Measurements from ENCODE around the gene ZNF296. TPM values are rescaled to one million over a fixed set of nuclear protein-coding genes. Genes with fewer than 3 reads are reported as not detected.
"Not testable (repeated sequence)": the region's sequence is repeated elsewhere in the genome, so short reads cannot be mapped to it uniquely, and the experiment has no call there.

ZNF296 gene
- total RNA-seq, 1 donor from 2014 or later, result 3.0 TPM

- FAIRE-seq (no peak), DNase-seq (ENCODE audit: low read depth) (no peak)
- H3K27me3 ChIP-seq (ENCODE audit: insufficient read depth, low read length), result no peaks in the 10 kb centered on the region
- no peaks in the 10 kb centered on the region for H3K36me3 Mint-ChIP-seq (ENCODE audit: low read depth, unreplicated experiment)
- H3K4me1 ChIP-seq (ENCODE audit: insufficient read depth, low read length), result no peaks in the 10 kb centered on the region
- no peak overlapping the region for H3K4me3 Mint-ChIP-seq (ENCODE audit: unreplicated experiment)
- H3K79me2 ChIP-seq (ENCODE audit: insufficient read depth, low read length), result peaks cover 93% of the 10 kb centered on the region
- H3K27ac Mint-ChIP-seq (ENCODE audit: unreplicated experiment), result no peak overlapping the region
- no peak overlapping the region for H2AFZ ChIP-seq (ENCODE audit: low read depth, low read length)
- H3K27ac ChIP-seq (ENCODE audit: low read depth, low read length), result no peak overlapping the region
- H3K9me3 Mint-ChIP-seq (ENCODE audit: unreplicated experiment), result peaks cover 2% of the 10 kb centered on the region
- H3K27me3 Mint-ChIP-seq (ENCODE audit: low read depth, unreplicated experiment), result no peaks in the 10 kb centered on the region
- no peak overlapping the region for H3K9ac ChIP-seq (ENCODE audit: low read length)
- peaks cover 2% of the 10 kb centered on the region for H3K4me1 Mint-ChIP-seq (ENCODE audit: low read depth, unreplicated experiment)
- peaks cover 94% of the 10 kb centered on the region for H4K20me1 ChIP-seq (ENCODE audit: insufficient read depth, low read length)
- TF ChIP-seq EZH2 (IDR thresholded peaks at IDR 0.05; ENCODE audit: insufficient read depth, low read length), result no peak
- TF ChIP-seq CTCF (IDR thresholded peaks at IDR 0.05; ENCODE audit: insufficient read depth, low read depth, low read length), result no peak
- no peaks in the 10 kb centered on the region for H3K9me3 ChIP-seq (ENCODE audit: insufficient read depth, low read depth, low read length)
- H3K4me3 ChIP-seq (ENCODE audit: insufficient read depth, low read depth, low read length), result no peak overlapping the region
- no peaks in the 10 kb centered on the region for H3K36me3 ChIP-seq (ENCODE audit: insufficient read depth, low read length)
- H3K4me2 ChIP-seq (ENCODE audit: low read length), result no peak overlapping the region
These were observed 34.6 kb upstream of the ZNF296 start for GRCh38 chr19:45110851-45111266.

- TF ChIP-seq CTCF (IDR thresholded peaks at IDR 0.05; ENCODE audit: insufficient read depth, low read depth, low read length) (no peak), EZH2 (IDR thresholded peaks at IDR 0.05; ENCODE audit: insufficient read depth, low read length) (no peak)
- FAIRE-seq, result no peak
- Histone ChIP-seq H3K79me2 (ENCODE audit: insufficient read depth, low read length) (peaks cover 92% of the 10 kb centered on the region), H3K9me3 (ENCODE audit: insufficient read depth, low read depth, low read length) (no peaks in the 10 kb centered on the region), H3K4me1 (ENCODE audit: insufficient read depth, low read length) (peaks cover 7% of the 10 kb centered on the region), H2AFZ (ENCODE audit: low read depth, low read length) (no peak overlapping the region), H3K36me3 (ENCODE audit: insufficient read depth, low read length) (no peaks in the 10 kb centered on the region), H3K27ac (ENCODE audit: low read depth, low read length) (no peak overlapping the region), H3K4me3 (ENCODE audit: insufficient read depth, low read depth, low read length) (no peak overlapping the region), H4K20me1 (ENCODE audit: insufficient read depth, low read length) (peaks cover 93% of the 10 kb centered on the region), H3K9ac (ENCODE audit: low read length) (no peak overlapping the region), H3K4me2 (ENCODE audit: low read length) (no peak overlapping the region), H3K27me3 (ENCODE audit: insufficient read depth, low read length) (no peaks in the 10 kb centered on the region)
- Mint-ChIP-seq H3K27ac (ENCODE audit: unreplicated experiment) (no peak overlapping the region), H3K36me3 (ENCODE audit: low read depth, unreplicated experiment) (peaks cover 4% of the 10 kb centered on the region), H3K27me3 (ENCODE audit: low read depth, unreplicated experiment) (no peaks in the 10 kb centered on the region), H3K4me1 (ENCODE audit: low read depth, unreplicated experiment) (peaks cover 9% of the 10 kb centered on the region), H3K9me3 (ENCODE audit: unreplicated experiment) (peaks cover 2% of the 10 kb centered on the region), H3K4me3 (ENCODE audit: unreplicated experiment) (no peak overlapping the region)
- DNase-seq (ENCODE audit: low read depth), result no peak
These were observed 31.4 kb upstream of the ZNF296 start for GRCh38 chr19:45107621-45108150.

- H3K4me3 ChIP-seq (ENCODE audit: insufficient read depth, low read depth, low read length); DNase-seq (ENCODE audit: low read depth); H3K27me3 ChIP-seq (ENCODE audit: insufficient read depth, low read length); H3K27ac ChIP-seq (ENCODE audit: low read depth, low read length); H3K9ac ChIP-seq (ENCODE audit: low read length); H3K4me3 Mint-ChIP-seq (ENCODE audit: unreplicated experiment); H3K9me3 Mint-ChIP-seq (ENCODE audit: unreplicated experiment); H3K27me3 Mint-ChIP-seq (ENCODE audit: low read depth, unreplicated experiment); H3K4me2 ChIP-seq (ENCODE audit: low read length); H3K36me3 Mint-ChIP-seq (ENCODE audit: low read depth, unreplicated experiment); H3K27ac Mint-ChIP-seq (ENCODE audit: unreplicated experiment); H2AFZ ChIP-seq (ENCODE audit: low read depth, low read length); FAIRE-seq; H3K36me3 ChIP-seq (ENCODE audit: insufficient read depth, low read length); H3K9me3 ChIP-seq (ENCODE audit: insufficient read depth, low read depth, low read length): not testable (repeated sequence)
- Histone ChIP-seq H3K79me2 (ENCODE audit: insufficient read depth, low read length) (peaks cover 94% of the 10 kb centered on the region), H3K4me1 (ENCODE audit: insufficient read depth, low read length) (peaks cover 11% of the 10 kb centered on the region), H4K20me1 (ENCODE audit: insufficient read depth, low read length) (peaks cover 93% of the 10 kb centered on the region)
- H3K4me1 Mint-ChIP-seq (ENCODE audit: low read depth, unreplicated experiment), result peaks cover 15% of the 10 kb centered on the region
These were observed 30.1 kb upstream of the ZNF296 start for GRCh38 chr19:45106363-45106762.
